ENCODE measurements around the gene KCNT1. TPM values are rescaled to one million over a fixed set of nuclear protein-coding genes. Genes with fewer than 3 reads are reported as not detected.

KCNT1 gene
- total and polyA plus RNA-seq, 2 donors (not counting 3 experiments of a cell fraction or from before 2014, with no cell fraction given): not detected

DNA sequence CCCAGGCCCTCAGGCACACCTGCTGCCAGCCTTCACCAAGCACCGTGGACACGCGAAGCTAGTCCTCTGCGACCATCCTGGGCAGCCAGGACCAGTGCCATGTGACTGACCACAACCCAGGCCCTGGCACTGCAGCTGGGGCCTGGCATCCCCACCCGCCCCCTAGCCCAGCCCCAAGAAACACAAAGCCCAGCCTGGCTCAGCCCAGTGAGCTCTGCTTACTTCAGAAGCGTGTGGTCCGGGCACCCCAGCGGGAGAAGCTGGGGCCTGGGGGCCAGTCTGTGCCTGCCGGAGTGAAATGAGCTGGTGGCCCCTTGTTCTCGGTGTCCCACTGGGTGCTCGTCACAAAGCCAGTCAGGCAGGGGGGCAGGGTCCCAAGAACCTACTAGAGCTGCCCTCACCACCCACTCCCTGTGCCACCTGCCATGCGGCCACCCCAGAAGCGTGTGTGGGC, 87.9 kb downstream of the KCNT1 start:
- no peak overlapping the region for H3K27ac ChIP-seq (ENCODE audit: insufficient read depth, low read depth, low read length)
- no peak overlapping the region for H3K4me2 ChIP-seq (ENCODE audit: insufficient read depth, low read length)
- H3K9ac ChIP-seq (replicated peaks; ENCODE audit: extremely low read depth, insufficient read depth, low read length): no peak overlapping the region
- no peaks in the 10 kb centered on the region for H3K79me2 ChIP-seq (ENCODE audit: control insufficient read depth, insufficient read depth, low read length)
- no peak overlapping the region for H3K4me3 ChIP-seq (replicated peaks in 1 of 3; ENCODE audit: insufficient read depth in 1 of 3, low read depth in 1 of 3, low read length in 3 of 3)
- H3K27me3 ChIP-seq (ENCODE audit: control insufficient read depth in 2 of 2, insufficient read depth in 2 of 2, low read length in 2 of 2): no peaks in the 10 kb centered on the region
- POLR2A ChIA-PET: interaction anchor here (0.7 kb wide), 1 partner anchor 522 kb away, joined by 5 read pairs; no protein-coding TSS in a partner anchor
- H3K9me1 ChIP-seq (replicated peaks; ENCODE audit: control insufficient read depth, extremely low read depth, insufficient read depth, low read length): no peaks in the 10 kb centered on the region
- no peak for TF ChIP-seq EZH2 (IDR thresholded peaks at IDR 0.05; ENCODE audit: borderline replicate concordance, low read depth, low read length, severe bottlenecking)
- TF ChIP-seq, protein P1, sequence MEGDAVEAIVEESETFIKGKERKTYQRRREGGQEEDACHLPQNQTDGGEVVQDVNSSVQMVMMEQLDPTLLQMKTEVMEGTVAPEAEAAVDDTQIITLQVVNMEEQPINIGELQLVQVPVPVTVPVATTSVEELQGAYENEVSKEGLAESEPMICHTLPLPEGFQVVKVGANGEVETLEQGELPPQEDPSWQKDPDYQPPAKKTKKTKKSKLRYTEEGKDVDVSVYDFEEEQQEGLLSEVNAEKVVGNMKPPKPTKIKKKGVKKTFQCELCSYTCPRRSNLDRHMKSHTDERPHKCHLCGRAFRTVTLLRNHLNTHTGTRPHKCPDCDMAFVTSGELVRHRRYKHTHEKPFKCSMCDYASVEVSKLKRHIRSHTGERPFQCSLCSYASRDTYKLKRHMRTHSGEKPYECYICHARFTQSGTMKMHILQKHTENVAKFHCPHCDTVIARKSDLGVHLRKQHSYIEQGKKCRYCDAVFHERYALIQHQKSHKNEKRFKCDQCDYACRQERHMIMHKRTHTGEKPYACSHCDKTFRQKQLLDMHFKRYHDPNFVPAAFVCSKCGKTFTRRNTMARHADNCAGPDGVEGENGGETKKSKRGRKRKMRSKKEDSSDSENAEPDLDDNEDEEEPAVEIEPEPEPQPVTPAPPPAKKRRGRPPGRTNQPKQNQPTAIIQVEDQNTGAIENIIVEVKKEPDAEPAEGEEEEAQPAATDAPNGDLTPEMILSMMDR (IDR thresholded peaks at IDR 0.05; ENCODE audit: extremely low read depth in 1 of 2, insufficient read depth in 1 of 2, low read depth in 1 of 2, low read length in 2 of 2): no peak
- no peak for TF ChIP-seq JUN (IDR thresholded peaks at IDR 0.05; ENCODE audit: borderline replicate concordance, insufficient read depth, insufficient read length, low read depth)
- BruUV-seq (replicated peaks): no TSS peak
- DNase-seq (ENCODE audit: low read depth, low spot score) (no peak), FAIRE-seq (no peak)
- dilution Hi-C loops (cut with MboI; ENCODE audit: extremely low pct_ligation_motif_present, low sequenced_read_pairs): no loop called here
- intact Hi-C loops (cut with micrococcal nuclease): no loop called here
- no peaks in the 10 kb centered on the region for H3K36me3 ChIP-seq (ENCODE audit: control insufficient read depth in 2 of 2, extremely low read depth in 1 of 2, insufficient read depth in 2 of 2, low read length in 2 of 2)
- CTCF ChIA-PET: interaction anchor here (1.0 kb wide), 1 partner anchor 9 kb away, joined by 3 read pairs; no protein-coding TSS in a partner anchor
- H2AFZ ChIP-seq (ENCODE audit: low read depth, low read length): no peak overlapping the region
- no peaks in the 10 kb centered on the region for H3K4me1 ChIP-seq (ENCODE audit: control insufficient read depth, extremely low read depth, insufficient read depth, low read length)
- no peaks in the 10 kb centered on the region for H3K9me3 ChIP-seq (replicated peaks; ENCODE audit: control insufficient read depth, insufficient read depth, low read length)
- no peaks in the 10 kb centered on the region for H4K20me1 ChIP-seq (replicated peaks; ENCODE audit: control insufficient read depth, extremely low read depth, insufficient read depth, low read length)

DNA sequence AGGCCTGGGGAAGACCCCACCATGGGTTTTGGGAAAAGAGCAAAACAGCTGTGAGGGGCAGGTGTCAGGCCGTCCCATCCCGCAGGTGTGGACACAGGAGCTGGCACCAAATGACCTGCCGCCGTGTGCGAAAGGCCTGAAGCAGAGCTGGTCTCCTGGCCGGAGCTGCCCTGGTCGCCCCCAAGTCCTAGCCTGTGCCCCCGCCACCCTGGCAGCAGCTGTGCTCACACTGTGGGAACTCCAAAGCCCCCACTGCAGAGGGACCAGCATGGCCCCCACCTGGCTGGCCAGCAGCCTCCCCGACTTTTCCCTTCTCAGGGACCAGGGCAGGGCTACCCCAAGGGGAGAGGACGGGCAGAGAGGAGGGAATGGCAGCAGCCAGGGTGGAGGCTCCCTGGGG, 88.4 kb downstream of the KCNT1 start:
- no peaks in the 10 kb centered on the region for H3K9me1 ChIP-seq (replicated peaks; ENCODE audit: control insufficient read depth, extremely low read depth, insufficient read depth, low read length)
- FAIRE-seq: no peak
- no peaks in the 10 kb centered on the region for H3K79me2 ChIP-seq (ENCODE audit: control insufficient read depth, insufficient read depth, low read length)
- no peaks in the 10 kb centered on the region for H3K36me3 ChIP-seq (ENCODE audit: control insufficient read depth in 2 of 2, extremely low read depth in 1 of 2, insufficient read depth in 2 of 2, low read length in 2 of 2)
- dilution Hi-C loops (cut with MboI; ENCODE audit: extremely low pct_ligation_motif_present, low sequenced_read_pairs) (no loop called here), intact Hi-C loops (cut with micrococcal nuclease) (no loop called here)
- no peak overlapping the region for H3K9ac ChIP-seq (replicated peaks; ENCODE audit: extremely low read depth, insufficient read depth, low read length)
- BruUV-seq (replicated peaks): no TSS peak
- POLR2A ChIA-PET: interaction anchor here (0.7 kb wide), 1 partner anchor 521 kb away, joined by 5 read pairs; no protein-coding TSS in a partner anchor
- H3K27ac ChIP-seq (ENCODE audit: insufficient read depth, low read depth, low read length): no peak overlapping the region
- no peak for TF ChIP-seq EZH2 (IDR thresholded peaks at IDR 0.05; ENCODE audit: borderline replicate concordance, low read depth, low read length, severe bottlenecking)
- TF ChIP-seq MYC (IDR thresholded peaks at IDR 0.05; ENCODE audit: low read depth, low read length): no peak
- TF ChIP-seq, protein P1 (IDR thresholded peaks at IDR 0.05; ENCODE audit: extremely low read depth in 1 of 2, insufficient read depth in 1 of 2, low read depth in 1 of 2, low read length in 2 of 2): no peak
- no peak for TF ChIP-seq FOS (IDR thresholded peaks at IDR 0.05; ENCODE audit: borderline replicate concordance, insufficient read depth, low read length)
- no peaks in the 10 kb centered on the region for H4K20me1 ChIP-seq (replicated peaks; ENCODE audit: control insufficient read depth, extremely low read depth, insufficient read depth, low read length)
- no peaks in the 10 kb centered on the region for H3K4me1 ChIP-seq (ENCODE audit: control insufficient read depth, extremely low read depth, insufficient read depth, low read length)
- DNase-seq (ENCODE audit: low read depth, low spot score): no peak
- no peak overlapping the region for H3K4me3 ChIP-seq (replicated peaks in 1 of 3; ENCODE audit: insufficient read depth in 1 of 3, low read depth in 1 of 3, low read length in 3 of 3)
- H3K4me2 ChIP-seq (ENCODE audit: insufficient read depth, low read length): no peak overlapping the region
- no peak overlapping the region for H2AFZ ChIP-seq (ENCODE audit: low read depth, low read length)
- CTCF ChIA-PET: no interaction called here
- H3K27me3 ChIP-seq (ENCODE audit: control insufficient read depth in 2 of 2, insufficient read depth in 2 of 2, low read length in 2 of 2): no peaks in the 10 kb centered on the region
- no peaks in the 10 kb centered on the region for H3K9me3 ChIP-seq (replicated peaks; ENCODE audit: control insufficient read depth, insufficient read depth, low read length)
